Fibroblast of lung (primary cell): ENCODE data around the gene ZNF480. TPM values are rescaled to one million over a fixed set of nuclear protein-coding genes. Genes with fewer than 3 reads are reported as not detected.

Experiments
- DNase-seq, 2 donors: peaks; one replicate each; pipeline versions ENCODE4 v3.0.0 to v3.0.0-alpha.2; 2010; ENCODE audit warnings: low read depth in 2 of 2
- H2AFZ ChIP-seq: 2 replicates; pipeline ENCODE4 v1.5.1; 2012; ENCODE audit warnings: low read length, control low read depth, inconsistent platforms
- H3K27ac ChIP-seq: 2 replicates; pipeline ENCODE4 v1.5.1; 2011; ENCODE audit warnings: low read length, control low read depth; ENCODE audit not compliant: insufficient read depth
- H3K27me3 ChIP-seq: 2 replicates; pipeline ENCODE4 v1.5.1; 2011; ENCODE audit warnings: mild to moderate bottlenecking, low read length; ENCODE audit not compliant: control insufficient read depth, insufficient read depth
- H3K36me3 ChIP-seq: 2 replicates; pipeline ENCODE4 v1.5.1; 2011; ENCODE audit warnings: low read length; ENCODE audit not compliant: control insufficient read depth, insufficient read depth
- H3K4me1 ChIP-seq: 2 replicates; pipeline ENCODE4 v1.5.1; 2011; ENCODE audit warnings: low read length; ENCODE audit not compliant: control insufficient read depth, insufficient read depth; ENCODE audit errors: extremely low read depth
- H3K4me2 ChIP-seq: 2 replicates; pipeline ENCODE4 v1.5.1; 2011; ENCODE audit warnings: low read length, control low read depth; ENCODE audit not compliant: insufficient read depth; ENCODE audit errors: extremely low read depth
- H3K4me3 ChIP-seq, 4 experiments: fragments of 200-600 bp in 1 of 4; sonication (generic) in 1 of 4; replicated peaks in 1 of 4; 2 replicates each; pipeline ENCODE4 v1.5.1; 2011 to 2016; ENCODE audit warnings: low read length in 4 of 4, low read depth in 3 of 4, mild to moderate bottlenecking in 3 of 4, control low read depth in 2 of 4, inconsistent platforms in 1 of 4, mixed read lengths in 1 of 4; ENCODE audit not compliant: insufficient read depth in 1 of 4; ENCODE audit errors: control extremely low read depth in 1 of 4
- H3K79me2 ChIP-seq: 2 replicates; pipeline ENCODE4 v1.5.1; 2012; ENCODE audit warnings: mild to moderate bottlenecking, low read length, inconsistent platforms; ENCODE audit not compliant: control insufficient read depth, insufficient read depth
- H3K9ac ChIP-seq: 2 replicates; pipeline ENCODE4 v1.5.1; 2011; ENCODE audit warnings: mild to moderate bottlenecking, low read length, control low read depth; ENCODE audit not compliant: insufficient read depth
- H3K9me3 ChIP-seq: 2 replicates; pipeline ENCODE4 v1.5.1; 2012; ENCODE audit warnings: low read depth, low read length; ENCODE audit not compliant: control insufficient read depth, insufficient read depth
- H4K20me1 ChIP-seq: 2 replicates; pipeline ENCODE4 v1.5.1; 2011; ENCODE audit warnings: low read length; ENCODE audit not compliant: control insufficient read depth, insufficient read depth; ENCODE audit errors: extremely low read depth
- EZH2 ChIP-seq: IDR thresholded peaks from 2 replicates; pipeline ENCODE4 v1.5.1; 2012; ENCODE audit warnings: low read length, control low read depth, mild to moderate bottlenecking; ENCODE audit errors: missing control alignments
- polyA plus RNA-seq, 2 donors: library from polyadenylated mRNA; depleted of rRNA in 1 of 2; stranded (reverse) in 1 of 2; unstranded in 1 of 2; fragments of >200 nt; gene quantifications; 2 replicates each; pipeline ENCODE4 v1.2.1, GENCODE V29; 2011 to 2012; ENCODE audit warnings: missing spikeins in 1 of 2
- total RNA-seq: library from RNA; depleted of rRNA; stranded (reverse); fragments of >200 nt; gene quantifications from 2 replicates; pipeline ENCODE4 v1.2.1, GENCODE V29; 2014
- TF ChIP-seq, protein P1 (sequence below), 2 donors: IDR thresholded peaks in 1 of 2; conservative IDR thresholded peaks in 1 of 2; 1 replicate in 1 of 2; 2 replicates in 1 of 2; pipeline ENCODE4 v1.5.1; 2011 to 2012; ENCODE audit warnings: low read length in 2 of 2, control low read depth in 1 of 2, inconsistent platforms in 1 of 2, low read depth in 1 of 2, mild to moderate bottlenecking in 1 of 2

Gene ZNF480
- total and polyA plus RNA-seq, 2 donors (not counting 1 experiment from before 2014, with no cell fraction given) = 5.9 to 7.7 TPM

DNA sequence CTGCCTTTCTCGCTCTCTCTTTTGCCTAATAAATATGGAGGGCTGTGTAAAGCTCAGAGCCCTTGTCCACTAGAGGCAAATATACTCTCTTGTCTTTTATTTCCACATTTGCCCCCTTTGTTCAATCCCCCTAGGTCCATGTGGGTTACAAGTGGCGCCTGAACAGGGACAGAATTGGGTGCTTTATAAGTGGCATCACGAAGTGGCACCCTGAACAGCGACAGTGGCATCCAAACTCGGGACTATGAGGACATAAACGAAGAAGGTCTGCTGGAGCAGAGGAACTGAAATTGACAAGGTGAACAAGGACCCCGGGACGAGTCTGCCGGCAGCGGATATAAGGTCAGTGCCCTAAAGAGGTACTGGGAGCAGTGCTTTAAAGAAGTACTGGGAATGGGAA, 34.8 kb downstream of the ZNF480 start:
- Histone ChIP-seq H3K27me3 (no peaks in the 10 kb centered on the region), H3K4me1 (no peaks in the 10 kb centered on the region), H2AFZ (no peak overlapping the region), H3K27ac (no peak overlapping the region), H3K9ac (no peak overlapping the region), H3K4me3 (no peak overlapping the region), H3K36me3 (no peaks in the 10 kb centered on the region), H3K4me2 (no peak overlapping the region), H3K9me3 (no peaks in the 10 kb centered on the region), H3K79me2 (no peaks in the 10 kb centered on the region), H4K20me1 (no peaks in the 10 kb centered on the region)
- TF ChIP-seq, protein P1, sequence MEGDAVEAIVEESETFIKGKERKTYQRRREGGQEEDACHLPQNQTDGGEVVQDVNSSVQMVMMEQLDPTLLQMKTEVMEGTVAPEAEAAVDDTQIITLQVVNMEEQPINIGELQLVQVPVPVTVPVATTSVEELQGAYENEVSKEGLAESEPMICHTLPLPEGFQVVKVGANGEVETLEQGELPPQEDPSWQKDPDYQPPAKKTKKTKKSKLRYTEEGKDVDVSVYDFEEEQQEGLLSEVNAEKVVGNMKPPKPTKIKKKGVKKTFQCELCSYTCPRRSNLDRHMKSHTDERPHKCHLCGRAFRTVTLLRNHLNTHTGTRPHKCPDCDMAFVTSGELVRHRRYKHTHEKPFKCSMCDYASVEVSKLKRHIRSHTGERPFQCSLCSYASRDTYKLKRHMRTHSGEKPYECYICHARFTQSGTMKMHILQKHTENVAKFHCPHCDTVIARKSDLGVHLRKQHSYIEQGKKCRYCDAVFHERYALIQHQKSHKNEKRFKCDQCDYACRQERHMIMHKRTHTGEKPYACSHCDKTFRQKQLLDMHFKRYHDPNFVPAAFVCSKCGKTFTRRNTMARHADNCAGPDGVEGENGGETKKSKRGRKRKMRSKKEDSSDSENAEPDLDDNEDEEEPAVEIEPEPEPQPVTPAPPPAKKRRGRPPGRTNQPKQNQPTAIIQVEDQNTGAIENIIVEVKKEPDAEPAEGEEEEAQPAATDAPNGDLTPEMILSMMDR (conservative IDR thresholded peaks at IDR 0.05 in 1 of 2, IDR thresholded peaks at IDR 0.05 in 1 of 2; ENCODE audit: low read depth in 1 of 2, low read length in 2 of 2) = no peak
- no peak for TF ChIP-seq EZH2
- peak; percentile 15 for DNase-seq

DNA sequence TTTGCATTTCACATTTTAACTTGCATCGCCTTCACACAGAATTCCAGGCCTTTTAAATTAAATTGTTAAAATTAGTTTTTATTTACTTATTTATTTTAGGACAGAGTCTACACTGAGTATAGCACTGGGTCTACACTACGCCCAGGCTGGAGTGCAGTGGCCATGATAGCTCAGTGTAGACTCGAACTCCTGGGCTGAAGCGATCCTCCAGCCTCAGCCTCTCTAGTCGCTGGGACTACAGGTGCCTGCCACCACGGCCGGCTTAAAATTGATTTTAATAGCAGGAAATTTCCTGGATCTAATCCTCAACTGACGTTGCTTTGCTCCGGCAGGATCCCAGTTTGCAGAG, 38.8 kb downstream of the ZNF480 start:
- peak overlapping the region; percentile 81 to 97 (median 91) for H3K4me3 ChIP-seq
- no peaks in the 10 kb centered on the region for H3K9me3 ChIP-seq
- peak overlapping the region; percentile 91 for H2AFZ ChIP-seq
- DNase-seq = no peak
- H3K27ac ChIP-seq = no peak overlapping the region
- H3K4me2 ChIP-seq = peak overlapping the region; percentile 89
- no peaks in the 10 kb centered on the region for H3K27me3 ChIP-seq
- H3K4me1 ChIP-seq = no peaks in the 10 kb centered on the region
- no peaks in the 10 kb centered on the region for H4K20me1 ChIP-seq
- no peaks in the 10 kb centered on the region for H3K79me2 ChIP-seq
- H3K36me3 ChIP-seq = no peaks in the 10 kb centered on the region
- peak overlapping the region; percentile 86 for H3K9ac ChIP-seq
- TF ChIP-seq, protein P1 (conservative IDR thresholded peaks at IDR 0.05 in 1 of 2, IDR thresholded peaks at IDR 0.05 in 1 of 2; ENCODE audit: low read depth in 1 of 2, low read length in 2 of 2) = no peak
- TF ChIP-seq EZH2 = no peak

DNA sequence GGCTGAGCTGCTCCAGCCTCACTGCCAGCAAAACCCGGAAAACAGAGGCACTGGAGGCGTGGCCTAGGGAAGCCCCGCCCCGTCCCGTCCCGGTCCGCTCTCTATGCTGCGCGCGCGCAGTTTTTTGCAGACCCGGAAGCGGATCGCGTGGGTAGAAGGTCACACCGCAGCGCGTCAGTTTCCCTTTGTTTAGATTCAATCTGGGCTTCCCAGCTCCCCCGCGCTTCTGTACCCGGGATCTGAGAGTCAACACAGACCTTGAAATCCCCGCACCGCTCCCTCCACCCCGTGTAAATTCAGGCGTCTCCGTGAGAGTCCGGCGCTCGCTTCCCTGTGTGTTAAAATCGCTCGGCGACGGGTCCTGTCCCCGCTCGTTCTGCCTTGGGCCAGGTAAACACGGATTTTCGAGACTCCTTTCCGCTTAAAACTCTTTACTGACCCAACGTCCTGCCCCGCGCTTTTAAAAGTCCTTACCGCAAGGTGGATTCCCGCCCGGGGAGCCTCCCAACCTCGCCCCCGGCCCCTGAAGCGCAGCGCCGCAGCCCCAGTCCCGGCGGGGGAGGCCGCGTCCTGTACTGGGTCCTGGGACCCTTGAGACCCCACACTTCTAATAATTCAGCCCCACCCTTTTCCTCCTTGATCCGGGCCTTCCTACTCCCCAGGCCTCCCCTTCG, 39.3 kb downstream of the ZNF480 start, which contains the start of gene ZNF610:
Gene ZNF610, plus strand, starts transcription at position 127 of the 674 bp plus-strand sequence. CDS start 12,930 bp downstream, outside the sequence.
- Histone ChIP-seq H3K36me3 (no peaks in the 10 kb centered on the region), H3K4me1 (no peaks in the 10 kb centered on the region), H3K27ac (peak within 1 kb of the TSS; percentile 89), H3K27me3 (no peaks in the 10 kb centered on the region), H2AFZ (peak within 1 kb of the TSS; percentile 91), H4K20me1 (no peaks in the 10 kb centered on the region), H3K9ac (peak within 1 kb of the TSS; percentile 86), H3K79me2 (no peaks in the 10 kb centered on the region), H3K4me2 (peak within 1 kb of the TSS; percentile 89), H3K4me3 (peak within 1 kb of the TSS; percentile 81 to 97 (median 91)), H3K9me3 (no peaks in the 10 kb centered on the region)
- DNase-seq = peak; percentile 83 to 87
- no peak for TF ChIP-seq EZH2
- TF ChIP-seq, protein P1 (conservative IDR thresholded peaks at IDR 0.05 in 1 of 2, IDR thresholded peaks at IDR 0.05 in 1 of 2; ENCODE audit: low read depth in 1 of 2, low read length in 2 of 2) = no peak
